HCT116 (cell line): ENCODE results near the gene BTG3. TPM values are rescaled to one million over a fixed set of nuclear protein-coding genes. Genes with fewer than 3 reads are reported as not detected.

ENCODE experiments used
- ATAC-seq: fragments of 200-7000 bp; cut with Tn5 transposase; 2 replicates; pipeline ENCODE4 v1.9.1; 2020; ENCODE audit warnings: mild to moderate bottlenecking, moderate library complexity
- BruUV-seq: library from RNA; stranded (reverse); fragments of 400-500 nt; replicated peaks from 2 replicates; lab custom pipeline; 2021; lab: Mats Ljungman, UMichigan
- CTCF ChIA-PET: fragments of 300-600 bp; sonication (Branson Sonifier 250); formaldehyde crosslinking; loops from one replicate; lab custom pipeline; 2021; ENCODE audit warnings: antibody characterized with exemption; lab: Charles Lee
- POLR2A ChIA-PET: fragments of 300-600, 350-600 bp; sonication (Branson Sonifier 250); formaldehyde crosslinking; loops from one replicate; lab custom pipeline; 2021; ENCODE audit warnings: antibody characterized with exemption; lab: Charles Lee
- RAD21 ChIA-PET, 2 experiments: fragments of 300-600 bp; sonication (Branson Sonifier 250); formaldehyde crosslinking; loops; one replicate each; lab custom pipeline; 2023; ENCODE audit warnings: low total read pairs in 2 of 2; ENCODE audit not compliant: uncharacterized antibody in 2 of 2, unreplicated experiment in 2 of 2, low non-redundant PET in 1 of 2; lab: Charles Lee
- DNase-seq: peaks from one replicate; pipeline ENCODE4 v3.0.0-alpha.2; 2010; ENCODE audit warnings: low read depth, low spot score
- H2AFZ ChIP-seq: fragments of 200-600 bp; shearing (Covaris generic), sonication (generic); 2 replicates; pipeline ENCODE4 v1.6.1; 2017; ENCODE audit warnings: low read depth, mixed run types, mixed read lengths, antibody characterized with exemption, low read length; ENCODE audit not compliant: poor library complexity, severe bottlenecking
- H3K27ac ChIP-seq: 2 replicates; pipeline ENCODE4 v1.5.1; 2012; ENCODE audit warnings: low read depth, low read length
- H3K27me3 ChIP-seq: fragments of 200-600 bp; sonication (generic); 2 replicates; pipeline ENCODE4 v1.6.1; 2016; ENCODE audit warnings: mixed run types, low read length, mixed read lengths; ENCODE audit not compliant: insufficient read depth
- H3K36me3 ChIP-seq, 2 experiments: fragments of 200-500 bp in 1 of 2; fragments of 200-600 bp in 1 of 2; sonication (Bioruptor generic) in 1 of 2; sonication (generic) in 1 of 2; 2 replicates each; pipeline versions ENCODE4 v1.5.1 to v1.6.1; 2014 to 2016; ENCODE audit warnings: low read length in 2 of 2, inconsistent platforms in 1 of 2, mixed read lengths in 1 of 2, mixed run types in 1 of 2; ENCODE audit not compliant: insufficient read depth in 2 of 2, control insufficient read depth in 1 of 2
- H3K4me1 ChIP-seq, 2 experiments: fragments of 200-600 bp in 1 of 2; sonication (generic) in 1 of 2; 2 replicates each; pipeline versions ENCODE4 v1.5.1 to v1.6.1; 2012 to 2017; ENCODE audit warnings: low read length in 2 of 2, inconsistent platforms in 1 of 2, mild to moderate bottlenecking in 1 of 2, mixed read lengths in 1 of 2, mixed run types in 1 of 2, moderate library complexity in 1 of 2; ENCODE audit not compliant: insufficient read depth in 2 of 2, control insufficient read depth in 1 of 2
- H3K4me2 ChIP-seq: fragments of 200-600 bp; sonication (generic); 2 replicates; pipeline ENCODE4 v1.6.1; 2017; ENCODE audit warnings: mixed run types, low read length, mixed read lengths
- H3K4me3 ChIP-seq, 2 experiments: fragments of 200-600 bp in 1 of 2; sonication (generic) in 1 of 2; replicated peaks in 1 of 2; 2 replicates each; pipeline ENCODE4 v1.5.1; 2011 to 2016; ENCODE audit warnings: low read length in 2 of 2, control low read depth in 1 of 2, low read depth in 1 of 2, mild to moderate bottlenecking in 1 of 2, mixed read lengths in 1 of 2, mixed run types in 1 of 2
- H3K79me2 ChIP-seq: fragments of 200-600 bp; sonication (generic); 2 replicates; pipeline ENCODE4 v1.6.1; 2017; ENCODE audit warnings: mild to moderate bottlenecking, mixed run types, low read length, moderate library complexity, mixed read lengths; ENCODE audit not compliant: insufficient read depth
- H3K9ac ChIP-seq: fragments of 200-600 bp; sonication (generic); 2 replicates; pipeline ENCODE4 v1.6.1; 2016; ENCODE audit warnings: low read length, mixed read lengths
- H3K9me2 ChIP-seq: fragments of 200-600 bp; sonication (generic), shearing (Covaris generic); 2 replicates; pipeline ENCODE4 v1.6.1; 2017; ENCODE audit warnings: mixed run types, mild to moderate bottlenecking, moderate library complexity; ENCODE audit not compliant: insufficient read depth
- H3K9me3 ChIP-seq, 2 experiments: fragments of 200-500 bp in 1 of 2; fragments of 200-600 bp in 1 of 2; sonication (Bioruptor generic) in 1 of 2; sonication (generic) in 1 of 2; 2 replicates each; pipeline ENCODE4 v1.6.1; 2014 to 2017; ENCODE audit warnings: low read length in 2 of 2, mixed read lengths in 2 of 2, inconsistent platforms in 1 of 2, low read depth in 1 of 2, mild to moderate bottlenecking in 1 of 2, mixed run types in 1 of 2, moderate library complexity in 1 of 2; ENCODE audit not compliant: control insufficient read depth in 1 of 2, insufficient read depth in 1 of 2
- H4K20me1 ChIP-seq: fragments of 200-600 bp; sonication (generic), shearing (Covaris generic); 2 replicates; pipeline ENCODE4 v1.6.1; 2017; ENCODE audit warnings: mixed run types, mild to moderate bottlenecking, moderate library complexity; ENCODE audit not compliant: insufficient read depth
- ATF3 ChIP-seq: IDR thresholded peaks from 2 replicates; pipeline ENCODE4 v1.6.1; 2012
- CBX3 ChIP-seq: IDR thresholded peaks from 2 replicates; pipeline ENCODE4 v1.6.1; 2012; ENCODE audit warnings: low read depth
- CEBPB ChIP-seq: IDR thresholded peaks from 2 replicates; pipeline ENCODE4 v1.6.1; 2012; ENCODE audit warnings: low read depth
- ELF1 ChIP-seq: IDR thresholded peaks from 2 replicates; pipeline ENCODE4 v1.6.1; 2012; ENCODE audit warnings: low read depth, borderline replicate concordance
- EZH2phosphoT487 ChIP-seq: fragments of 200-600 bp; IDR thresholded peaks from 2 replicates; pipeline ENCODE4 v1.6.1; 2018; ENCODE audit warnings: antibody characterized with exemption, borderline replicate concordance
- FOSL1 ChIP-seq: IDR thresholded peaks from 2 replicates; pipeline ENCODE4 v1.6.1; 2012; ENCODE audit warnings: low read depth
- MAX ChIP-seq: IDR thresholded peaks from 2 replicates; pipeline ENCODE4 v1.6.1; 2012
- POLR2A ChIP-seq: IDR thresholded peaks from 2 replicates; pipeline ENCODE4 v1.7.0; 2011; ENCODE audit warnings: borderline replicate concordance; ENCODE audit not compliant: insufficient read depth, insufficient read length; ENCODE audit errors: extremely low read depth
- POLR2AphosphoS5 ChIP-seq: IDR thresholded peaks from 2 replicates; pipeline ENCODE4 v1.6.1; 2011; ENCODE audit warnings: mild to moderate bottlenecking, low read depth, low read length, moderate library complexity
- SRF ChIP-seq: IDR thresholded peaks from 2 replicates; pipeline ENCODE4 v1.6.1; 2012; ENCODE audit warnings: low read depth
- TCF7L2 ChIP-seq: IDR thresholded peaks from 2 replicates; pipeline ENCODE4 v1.7.0; 2011; ENCODE audit warnings: borderline replicate concordance, inconsistent platforms; ENCODE audit not compliant: insufficient read depth, insufficient read length; ENCODE audit errors: extremely low read depth
- YY1 ChIP-seq: IDR thresholded peaks from 2 replicates; pipeline ENCODE4 v1.6.1; 2011; ENCODE audit warnings: low read length, low read depth, moderate library complexity, mild to moderate bottlenecking; ENCODE audit not compliant: insufficient replicate concordance; ENCODE audit errors: extremely low read depth
- intact Hi-C: fragments of 100-400 bp; cut with micrococcal nuclease; formaldehyde crosslinking; loops from 2 replicates; pipeline ENCODE4 v1.10.0; 2022
- total RNA-seq: library from RNA; stranded (reverse); gene quantifications from one replicate; pipeline ENCODE4 v1.2.1, GENCODE V29; 2021; ENCODE audit not compliant: unreplicated experiment
- TF ChIP-seq, protein P1 (sequence below): IDR thresholded peaks from 2 replicates; pipeline ENCODE4 v1.6.1; 2012; ENCODE audit warnings: low read depth

The BTG3 gene
- total RNA-seq, 1 experiment from 2014 or later, result 67.1 TPM

DNA sequence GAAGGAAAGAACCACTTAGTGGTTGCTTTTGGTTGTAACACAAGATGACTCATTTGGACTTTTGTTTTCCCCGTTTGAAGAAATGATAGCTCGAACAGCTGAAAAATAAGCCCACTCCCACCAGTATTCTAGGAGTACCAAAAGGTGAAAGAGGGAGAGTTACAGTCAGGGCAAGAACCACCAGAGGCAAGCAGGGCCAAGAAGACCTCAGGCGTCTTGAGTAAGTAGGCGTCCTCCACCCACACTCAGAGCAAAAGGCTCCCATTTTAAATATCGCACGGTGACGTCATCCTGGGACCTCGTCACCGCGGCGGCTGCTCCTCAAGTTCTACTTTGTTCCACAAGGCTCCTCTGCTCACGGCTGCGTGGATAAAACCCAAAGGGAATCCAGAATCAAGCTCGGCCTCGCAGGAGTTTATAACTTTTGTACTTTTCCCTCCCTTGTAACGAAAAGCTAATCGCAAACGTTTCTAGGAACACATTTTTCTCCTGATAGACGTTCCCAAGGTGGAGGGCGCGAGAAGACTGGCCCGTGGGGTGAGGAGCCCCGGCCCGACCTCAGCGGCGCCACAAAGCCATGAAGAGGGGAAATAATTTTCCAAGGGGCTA is 1.2 kb downstream of the BTG3 start (continued):
- TF ChIP-seq, protein P1, sequence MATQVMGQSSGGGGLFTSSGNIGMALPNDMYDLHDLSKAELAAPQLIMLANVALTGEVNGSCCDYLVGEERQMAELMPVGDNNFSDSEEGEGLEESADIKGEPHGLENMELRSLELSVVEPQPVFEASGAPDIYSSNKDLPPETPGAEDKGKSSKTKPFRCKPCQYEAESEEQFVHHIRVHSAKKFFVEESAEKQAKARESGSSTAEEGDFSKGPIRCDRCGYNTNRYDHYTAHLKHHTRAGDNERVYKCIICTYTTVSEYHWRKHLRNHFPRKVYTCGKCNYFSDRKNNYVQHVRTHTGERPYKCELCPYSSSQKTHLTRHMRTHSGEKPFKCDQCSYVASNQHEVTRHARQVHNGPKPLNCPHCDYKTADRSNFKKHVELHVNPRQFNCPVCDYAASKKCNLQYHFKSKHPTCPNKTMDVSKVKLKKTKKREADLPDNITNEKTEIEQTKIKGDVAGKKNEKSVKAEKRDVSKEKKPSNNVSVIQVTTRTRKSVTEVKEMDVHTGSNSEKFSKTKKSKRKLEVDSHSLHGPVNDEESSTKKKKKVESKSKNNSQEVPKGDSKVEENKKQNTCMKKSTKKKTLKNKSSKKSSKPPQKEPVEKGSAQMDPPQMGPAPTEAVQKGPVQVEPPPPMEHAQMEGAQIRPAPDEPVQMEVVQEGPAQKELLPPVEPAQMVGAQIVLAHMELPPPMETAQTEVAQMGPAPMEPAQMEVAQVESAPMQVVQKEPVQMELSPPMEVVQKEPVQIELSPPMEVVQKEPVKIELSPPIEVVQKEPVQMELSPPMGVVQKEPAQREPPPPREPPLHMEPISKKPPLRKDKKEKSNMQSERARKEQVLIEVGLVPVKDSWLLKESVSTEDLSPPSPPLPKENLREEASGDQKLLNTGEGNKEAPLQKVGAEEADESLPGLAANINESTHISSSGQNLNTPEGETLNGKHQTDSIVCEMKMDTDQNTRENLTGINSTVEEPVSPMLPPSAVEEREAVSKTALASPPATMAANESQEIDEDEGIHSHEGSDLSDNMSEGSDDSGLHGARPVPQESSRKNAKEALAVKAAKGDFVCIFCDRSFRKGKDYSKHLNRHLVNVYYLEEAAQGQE, result no peak
- TF ChIP-seq MAX (no peak), POLR2AphosphoS5 (no peak; the same call in 1 of the 2 replicates), YY1 (no peak)

DNA sequence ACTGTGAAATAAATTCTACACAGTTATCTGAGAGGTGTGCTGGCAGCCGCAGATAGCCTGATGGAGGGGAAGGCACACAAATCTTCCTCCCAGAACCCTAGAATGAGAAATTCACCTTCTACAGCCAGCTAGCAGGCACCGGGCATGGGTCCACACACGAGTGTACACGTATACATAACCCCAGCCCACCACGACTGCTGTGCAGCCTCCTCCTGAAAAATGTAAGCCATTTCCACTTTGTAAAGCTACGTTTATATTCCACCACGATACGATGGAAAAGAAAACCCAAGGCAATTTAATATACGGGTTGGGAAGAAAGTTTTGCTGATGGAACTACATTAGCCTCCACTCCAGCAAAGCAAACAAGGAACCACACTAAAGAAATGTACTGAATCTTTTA is 1.8 kb downstream of the BTG3 start:
- BruUV-seq, result no TSS peak
- peak overlapping the region; percentile 92 for H3K9ac ChIP-seq
- no peak overlapping the region for H2AFZ ChIP-seq
- TF ChIP-seq CEBPB (no peak), POLR2AphosphoS5 (no peak), SRF (no peak), YY1 (no peak), FOSL1 (no peak), ELF1 (no peak), TCF7L2 (no peak), ATF3 (no peak), EZH2phosphoT487 (no peak), POLR2A (no peak), CBX3 (no peak)
- TF ChIP-seq, protein P1, result no peak

More for the DNA sequence above, 1.8 kb downstream of the BTG3 start:
- ATAC-seq (no peak), DNase-seq (no peak)
- intact Hi-C loops, result loop anchor here (5.0 to 10.0 kb wide), 2 partner anchors 99 to 204 kb away; partner anchors contain the start of genes C21orf91 and CXADR
- ChIA-PET CTCF (interaction anchor here (0.9 to 1.2 kb wide), 2 partner anchors 224 to 315 kb away, joined by 3 read pairs; no protein-coding TSS in a partner anchor), RAD21 (no interaction called here), POLR2A (no interaction called here)
- no peaks in the 10 kb centered on the region for H3K27me3 ChIP-seq
- H3K4me3 ChIP-seq, result peak overlapping the region; percentile 93 to 95
- no peaks in the 10 kb centered on the region for H3K9me3 ChIP-seq
- no peaks in the 10 kb centered on the region for H3K9me2 ChIP-seq
- H3K27ac ChIP-seq, result peak overlapping the region; percentile 80; the same call in 1 of the 2 replicates
- peaks cover 13 to 16% of the 10 kb centered on the region in 2 experiments for H3K4me1 ChIP-seq
- H3K4me2 ChIP-seq, result peak overlapping the region; percentile 90
- H4K20me1 ChIP-seq, result no peaks in the 10 kb centered on the region
- peaks cover 65% of the 10 kb centered on the region for H3K79me2 ChIP-seq
- peaks cover 16 to 18% of the 10 kb centered on the region in 2 experiments for H3K36me3 ChIP-seq
